ENCODE data around the gene SUFU. TPM values are rescaled to one million over a fixed set of nuclear protein-coding genes. Genes with fewer than 3 reads are reported as not detected.

Gene SUFU
- total and polyA plus RNA-seq, 4 donors, result 3.5 to 14.8 (median 9.8) TPM

GRCh38 chr10:102492344-102492939 lies 11.3 kb upstream of the SUFU start:
- H3K27me3 ChIP-seq (ENCODE audit: control insufficient read depth in 3 of 3, insufficient read depth in 3 of 3, low read length in 2 of 3), result no peaks in the 10 kb centered on the region
- peaks cover 10 to 21% (median 15%) of the 10 kb centered on the region in 4 donors for H3K36me3 ChIP-seq (ENCODE audit: control insufficient read depth in 4 of 4, insufficient read depth in 4 of 4, low read length in 4 of 4)
- DNase-seq (no peak), ATAC-seq (ENCODE audit: insufficient read depth, low FRiP score) (peak; percentile 47)
- H3K27ac ChIP-seq (ENCODE audit: low read depth in 1 of 2, low read length in 1 of 2), result peak overlapping the region in 1 of 2 donors; percentile 79
- no peak overlapping the region for H3K9ac ChIP-seq (ENCODE audit: insufficient read depth in 1 of 2, low read length in 2 of 2)
- no peaks in the 10 kb centered on the region for H3K9me3 ChIP-seq (ENCODE audit: control insufficient read depth in 4 of 4, insufficient read depth in 3 of 4, low read length in 3 of 4)
- 87 to 94% methylated on average over 7 of the region's 7 CpGs for WGBS, 2 donors
- no peak overlapping the region for H3K4me3 ChIP-seq
- TF ChIP-seq, protein P1, sequence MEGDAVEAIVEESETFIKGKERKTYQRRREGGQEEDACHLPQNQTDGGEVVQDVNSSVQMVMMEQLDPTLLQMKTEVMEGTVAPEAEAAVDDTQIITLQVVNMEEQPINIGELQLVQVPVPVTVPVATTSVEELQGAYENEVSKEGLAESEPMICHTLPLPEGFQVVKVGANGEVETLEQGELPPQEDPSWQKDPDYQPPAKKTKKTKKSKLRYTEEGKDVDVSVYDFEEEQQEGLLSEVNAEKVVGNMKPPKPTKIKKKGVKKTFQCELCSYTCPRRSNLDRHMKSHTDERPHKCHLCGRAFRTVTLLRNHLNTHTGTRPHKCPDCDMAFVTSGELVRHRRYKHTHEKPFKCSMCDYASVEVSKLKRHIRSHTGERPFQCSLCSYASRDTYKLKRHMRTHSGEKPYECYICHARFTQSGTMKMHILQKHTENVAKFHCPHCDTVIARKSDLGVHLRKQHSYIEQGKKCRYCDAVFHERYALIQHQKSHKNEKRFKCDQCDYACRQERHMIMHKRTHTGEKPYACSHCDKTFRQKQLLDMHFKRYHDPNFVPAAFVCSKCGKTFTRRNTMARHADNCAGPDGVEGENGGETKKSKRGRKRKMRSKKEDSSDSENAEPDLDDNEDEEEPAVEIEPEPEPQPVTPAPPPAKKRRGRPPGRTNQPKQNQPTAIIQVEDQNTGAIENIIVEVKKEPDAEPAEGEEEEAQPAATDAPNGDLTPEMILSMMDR (IDR thresholded peaks at IDR 0.05; ENCODE audit: control extremely low read depth, extremely low read depth), result no peak
- H3K4me1 ChIP-seq (ENCODE audit: control insufficient read depth in 5 of 5, insufficient read depth in 5 of 5, low read length in 5 of 5), result peaks cover 0 to 14% (median 0%) of the 10 kb centered on the region in 5 donors

GRCh38 chr10:102492983-102493382 lies 10.8 kb upstream of the SUFU start:
- H3K9me3 ChIP-seq (ENCODE audit: control insufficient read depth in 4 of 4, insufficient read depth in 3 of 4, low read length in 3 of 4), result no peaks in the 10 kb centered on the region
- H3K9ac ChIP-seq (ENCODE audit: insufficient read depth in 1 of 2, low read length in 2 of 2), result no peak overlapping the region
- 49 to 50% methylated on average over 2 of the region's 2 CpGs for WGBS, 2 donors
- TF ChIP-seq, protein P1 (IDR thresholded peaks at IDR 0.05; ENCODE audit: control extremely low read depth, extremely low read depth), result no peak
- H3K4me3 ChIP-seq, result no peak overlapping the region
- ATAC-seq (ENCODE audit: insufficient read depth, low FRiP score) (no peak), DNase-seq (peak in 2 of 3 donors; percentile 13 to 15)
- peaks cover 0 to 14% (median 0%) of the 10 kb centered on the region in 5 donors for H3K4me1 ChIP-seq (ENCODE audit: control insufficient read depth in 5 of 5, insufficient read depth in 5 of 5, low read length in 5 of 5)
- no peaks in the 10 kb centered on the region for H3K27me3 ChIP-seq (ENCODE audit: control insufficient read depth in 3 of 3, insufficient read depth in 3 of 3, low read length in 2 of 3)
- peak overlapping the region in 1 of 2 donors; percentile 79 for H3K27ac ChIP-seq (ENCODE audit: low read depth in 1 of 2, low read length in 1 of 2)
- H3K36me3 ChIP-seq (ENCODE audit: control insufficient read depth in 4 of 4, insufficient read depth in 4 of 4, low read length in 4 of 4), result peaks cover 8 to 18% (median 13%) of the 10 kb centered on the region in 4 donors

DNA sequence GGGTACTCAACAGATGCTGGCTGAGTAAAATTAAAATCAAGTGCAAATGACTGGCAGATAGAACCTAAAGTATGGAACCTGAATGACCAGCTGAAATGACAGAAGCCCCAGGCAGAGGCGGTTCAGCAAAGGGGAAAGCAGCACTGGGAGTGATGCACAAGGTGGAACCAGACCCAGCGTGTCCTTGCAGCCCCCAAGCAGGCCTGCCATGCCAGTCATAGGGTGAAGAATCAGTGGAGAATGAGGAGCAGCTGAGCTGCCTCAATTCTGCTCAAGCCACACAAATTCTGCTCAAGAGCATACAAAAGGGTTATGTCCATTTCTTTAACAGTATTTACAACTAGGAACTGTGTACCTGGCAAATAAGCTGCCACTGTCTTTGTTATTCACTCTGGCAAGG lies 10.0 kb upstream of the SUFU start:
- ATAC-seq (ENCODE audit: insufficient read depth, low FRiP score), result no peak
- 90 to 97% methylated on average over 2 of the region's 2 CpGs for WGBS, 2 donors
- DNase-seq, result no peak
- peaks cover 4 to 10% (median 5%) of the 10 kb centered on the region in 4 donors for H3K36me3 ChIP-seq (ENCODE audit: control insufficient read depth in 4 of 4, insufficient read depth in 4 of 4, low read length in 4 of 4)
- no peak overlapping the region for H3K27ac ChIP-seq (ENCODE audit: low read depth in 1 of 2, low read length in 1 of 2)
- no peak overlapping the region for H3K9ac ChIP-seq (ENCODE audit: insufficient read depth in 1 of 2, low read length in 2 of 2)
- H3K4me3 ChIP-seq, result no peak overlapping the region
- peaks cover 0 to 14% (median 0%) of the 10 kb centered on the region in 5 donors for H3K4me1 ChIP-seq (ENCODE audit: control insufficient read depth in 5 of 5, insufficient read depth in 5 of 5, low read length in 5 of 5)
- H3K27me3 ChIP-seq (ENCODE audit: control insufficient read depth in 3 of 3, insufficient read depth in 3 of 3, low read length in 2 of 3), result no peaks in the 10 kb centered on the region
- no peaks in the 10 kb centered on the region for H3K9me3 ChIP-seq (ENCODE audit: control insufficient read depth in 4 of 4, insufficient read depth in 3 of 4, low read length in 3 of 4)
- TF ChIP-seq, protein P1 (IDR thresholded peaks at IDR 0.05; ENCODE audit: control extremely low read depth, extremely low read depth), result no peak

Measured in lung (tissue), 12 donors.